ENCODE data around the gene TFCP2L1.

The TFCP2L1 gene

DNA sequence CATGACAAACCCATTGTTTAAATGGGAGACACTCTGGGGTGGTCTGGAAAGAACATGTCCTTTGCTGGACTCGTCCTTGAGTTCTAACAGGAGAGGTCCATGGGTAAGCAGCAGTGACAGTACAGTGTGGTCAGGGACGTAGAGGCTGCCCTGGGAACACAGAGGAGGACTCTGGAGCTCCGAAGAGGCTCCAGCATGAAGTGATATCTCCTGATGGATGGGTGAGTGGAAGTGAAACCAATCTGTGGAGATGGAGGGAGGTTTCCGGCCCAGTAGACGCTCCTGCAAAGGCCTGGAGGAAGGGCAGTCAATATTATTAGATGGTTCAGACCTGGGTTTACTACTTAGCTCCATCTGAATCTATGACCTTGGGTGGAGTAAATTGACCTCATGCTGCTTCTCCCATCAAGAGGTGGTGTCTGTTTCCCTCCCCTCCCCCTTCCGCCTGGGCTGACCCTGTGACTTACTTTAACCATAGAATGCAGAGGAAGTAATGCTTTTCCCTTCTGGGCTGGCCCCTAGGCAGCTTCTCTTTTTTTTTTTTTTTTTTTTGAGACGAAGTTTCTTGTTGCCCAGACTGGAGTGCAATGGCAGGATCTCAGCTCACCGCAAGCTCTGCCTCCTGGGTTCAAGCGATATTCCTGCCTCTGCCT, 2.3 kb upstream of the TFCP2L1 start:
- Histone ChIP-seq H3K9me3 (ENCODE audit: insufficient read depth, low read length) (no peaks in the 10 kb centered on the region), H3F3A (ENCODE audit: insufficient read depth) (no peaks in the 10 kb centered on the region), H3K27ac (ENCODE audit: low read depth, low read length) (no peak overlapping the region), H4K20me1 (ENCODE audit: low read depth, low read length) (no peaks in the 10 kb centered on the region), H3K79me2 (ENCODE audit: insufficient read depth, low read length) (no peaks in the 10 kb centered on the region), H3K9ac (ENCODE audit: low read length) (no peak overlapping the region), H3K36me3 (ENCODE audit: low read length) (no peaks in the 10 kb centered on the region), H3K4me3 (ENCODE audit: insufficient read depth, low read length, poor library complexity, severe bottlenecking) (no peak overlapping the region), H3K27me3 (ENCODE audit: low read length) (no peaks in the 10 kb centered on the region), H3K9me2 (replicated peaks; ENCODE audit: insufficient read depth, low read length) (no peaks in the 10 kb centered on the region), H3K4me2 (ENCODE audit: low read depth, low read length, poor library complexity, severe bottlenecking) (no peak overlapping the region), H2AFZ (ENCODE audit: low read depth, low read length, severe bottlenecking) (no peak overlapping the region)
- TF ChIP-seq CTCF (IDR thresholded peaks at IDR 0.05; ENCODE audit: insufficient read depth, low read length, poor library complexity, severe bottlenecking) (no peak), EZH2phosphoT487 (conservative IDR thresholded peaks at IDR 0.05; ENCODE audit: low read length) (no peak)

DNA sequence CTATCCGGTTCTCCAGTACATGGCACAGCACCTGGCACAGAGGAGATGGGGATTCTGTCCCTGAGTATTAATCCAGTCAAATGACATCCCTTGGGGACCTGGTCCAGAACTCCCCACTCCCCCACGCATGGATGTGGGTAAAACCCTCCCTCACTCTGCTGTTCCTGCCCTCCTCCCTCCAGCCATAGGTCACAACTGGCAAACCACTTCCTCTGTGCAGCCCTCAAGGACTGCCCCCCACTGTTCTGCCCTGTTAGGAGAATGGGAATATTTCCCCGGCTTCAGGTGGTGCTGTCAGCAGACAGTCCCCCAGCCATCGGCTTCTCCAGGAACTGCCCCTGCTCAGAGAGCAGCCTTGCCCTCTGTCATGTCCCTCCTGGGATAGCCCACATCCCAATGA, 1.5 kb upstream of the TFCP2L1 start:
- H3K9me2 ChIP-seq (replicated peaks; ENCODE audit: insufficient read depth, low read length): no peaks in the 10 kb centered on the region
- no peaks in the 10 kb centered on the region for H3K36me3 ChIP-seq (ENCODE audit: low read length)
- H3K27ac ChIP-seq (ENCODE audit: low read depth, low read length): no peak overlapping the region
- no peaks in the 10 kb centered on the region for H3K27me3 ChIP-seq (ENCODE audit: low read length)
- H3F3A ChIP-seq (ENCODE audit: insufficient read depth): no peaks in the 10 kb centered on the region
- no peak for TF ChIP-seq EZH2phosphoT487 (conservative IDR thresholded peaks at IDR 0.05; ENCODE audit: low read length)
- TF ChIP-seq CTCF (IDR thresholded peaks at IDR 0.05; ENCODE audit: insufficient read depth, low read length, poor library complexity, severe bottlenecking): no peak
- H3K4me2 ChIP-seq (ENCODE audit: low read depth, low read length, poor library complexity, severe bottlenecking): no peak overlapping the region
- no peaks in the 10 kb centered on the region for H3K9me3 ChIP-seq (ENCODE audit: insufficient read depth, low read length)
- no peak overlapping the region for H3K9ac ChIP-seq (ENCODE audit: low read length)
- no peak overlapping the region for H2AFZ ChIP-seq (ENCODE audit: low read depth, low read length, severe bottlenecking)
- no peaks in the 10 kb centered on the region for H3K79me2 ChIP-seq (ENCODE audit: insufficient read depth, low read length)
- H4K20me1 ChIP-seq (ENCODE audit: low read depth, low read length): no peaks in the 10 kb centered on the region
- no peak overlapping the region for H3K4me3 ChIP-seq (ENCODE audit: insufficient read depth, low read length, poor library complexity, severe bottlenecking)

GRCh38 chr2:121285926-121286325, 924 bp upstream of the TFCP2L1 start:
- H4K20me1 ChIP-seq (ENCODE audit: low read depth, low read length): no peaks in the 10 kb centered on the region
- H3K9ac ChIP-seq (ENCODE audit: low read length): no peak overlapping the region
- no peak overlapping the region for H3K4me3 ChIP-seq (ENCODE audit: insufficient read depth, low read length, poor library complexity, severe bottlenecking)
- no peak overlapping the region for H3K27ac ChIP-seq (ENCODE audit: low read depth, low read length)
- TF ChIP-seq EZH2phosphoT487 (conservative IDR thresholded peaks at IDR 0.05; ENCODE audit: low read length): no peak
- no peak for TF ChIP-seq CTCF (IDR thresholded peaks at IDR 0.05; ENCODE audit: insufficient read depth, low read length, poor library complexity, severe bottlenecking)
- H3K4me2 ChIP-seq (ENCODE audit: low read depth, low read length, poor library complexity, severe bottlenecking): no peak overlapping the region
- no peaks in the 10 kb centered on the region for H3F3A ChIP-seq (ENCODE audit: insufficient read depth)
- H3K79me2 ChIP-seq (ENCODE audit: insufficient read depth, low read length): no peaks in the 10 kb centered on the region
- H2AFZ ChIP-seq (ENCODE audit: low read depth, low read length, severe bottlenecking): no peak overlapping the region
- H3K36me3 ChIP-seq (ENCODE audit: low read length): no peaks in the 10 kb centered on the region
- no peaks in the 10 kb centered on the region for H3K9me2 ChIP-seq (replicated peaks; ENCODE audit: insufficient read depth, low read length)
- H3K9me3 ChIP-seq (ENCODE audit: insufficient read depth, low read length): no peaks in the 10 kb centered on the region
- H3K27me3 ChIP-seq (ENCODE audit: low read length): no peaks in the 10 kb centered on the region
